SU-DHL-6 (cell line): ENCODE results near the gene ITGA2B.

ENCODE experiments used
- H2AFZ ChIP-seq: fragments of 200-600 bp; sonication (generic); 2 replicates; pipeline ENCODE4 v1.6.1; 2014; ENCODE audit warnings: low read depth, mild to moderate bottlenecking, moderate library complexity, mixed read lengths, antibody characterized with exemption, low read length; ENCODE audit not compliant: severe bottlenecking
- H3F3A ChIP-seq: fragments of 200-600 bp; shearing (Covaris generic); 2 replicates; pipeline ENCODE4 v1.6.0; 2016; ENCODE audit warnings: antibody characterized with exemption, mild to moderate bottlenecking; ENCODE audit not compliant: insufficient read depth
- H3K27ac ChIP-seq: fragments of 200-600 bp; sonication (generic); 2 replicates; pipeline ENCODE4 v1.5.1; 2016; ENCODE audit warnings: low read depth, mild to moderate bottlenecking, low read length, moderate library complexity, mixed read lengths
- H3K27me3 ChIP-seq: fragments of 200-600 bp; sonication (generic), shearing (Covaris generic); 2 replicates; pipeline ENCODE4 v1.6.0; 2014; ENCODE audit warnings: mild to moderate bottlenecking, low read length
- H3K36me3 ChIP-seq: fragments of 200-600 bp; sonication (generic); 2 replicates; pipeline ENCODE4 v1.6.1; 2014; ENCODE audit warnings: mild to moderate bottlenecking, low read length, mixed read lengths
- H3K4me2 ChIP-seq: fragments of 300-600, 200-600 bp; shearing (Covaris generic), sonication (generic); 2 replicates; pipeline ENCODE4 v1.6.0; 2014; ENCODE audit warnings: low read length, low read depth, mild to moderate bottlenecking; ENCODE audit not compliant: poor library complexity, severe bottlenecking
- H3K4me3 ChIP-seq: fragments of 200-600 bp; sonication (generic); 2 replicates; pipeline ENCODE4 v1.5.1; 2014; ENCODE audit warnings: antibody characterized with exemption, low read length, mild to moderate bottlenecking, mixed read lengths; ENCODE audit not compliant: insufficient read depth, poor library complexity, severe bottlenecking
- H3K79me2 ChIP-seq: fragments of 200-600 bp; sonication (generic); 2 replicates; pipeline ENCODE4 v1.6.1; 2014; ENCODE audit warnings: mild to moderate bottlenecking, low read length, moderate library complexity; ENCODE audit not compliant: insufficient read depth
- H3K9ac ChIP-seq: fragments of 200-600 bp; sonication (generic); 2 replicates; pipeline ENCODE4 v1.7.0; 2014; ENCODE audit warnings: mild to moderate bottlenecking, low read length
- H3K9me2 ChIP-seq: fragments of 200-600 bp; sonication (generic); replicated peaks from 2 replicates; pipeline ENCODE4 v1.6.1; 2014; ENCODE audit warnings: low read length; ENCODE audit not compliant: insufficient read depth
- H3K9me3 ChIP-seq: fragments of 200-600 bp; sonication (generic); 2 replicates; pipeline ENCODE4 v1.6.1; 2014; ENCODE audit warnings: low read length, mixed read lengths; ENCODE audit not compliant: insufficient read depth
- H4K20me1 ChIP-seq: fragments of 200-600 bp; sonication (generic); 2 replicates; pipeline ENCODE4 v1.6.1; 2014; ENCODE audit warnings: low read depth, mild to moderate bottlenecking, antibody characterized with exemption, low read length, moderate library complexity, mixed read lengths
- CTCF ChIP-seq: fragments of 200-600 bp; sonication (generic); IDR thresholded peaks from one replicate; pipeline ENCODE4 v1.5.1; 2017; ENCODE audit warnings: antibody characterized with exemption, mild to moderate bottlenecking, low read length, moderate library complexity; ENCODE audit not compliant: insufficient read depth, poor library complexity, severe bottlenecking
- EZH2phosphoT487 ChIP-seq: fragments of 200-600 bp; sonication (generic), shearing (Covaris generic); conservative IDR thresholded peaks from 2 replicates; pipeline ENCODE4 v1.6.1; 2018; ENCODE audit warnings: mild to moderate bottlenecking, antibody characterized with exemption, low read length, moderate library complexity, mixed read lengths

The ITGA2B gene

DNA sequence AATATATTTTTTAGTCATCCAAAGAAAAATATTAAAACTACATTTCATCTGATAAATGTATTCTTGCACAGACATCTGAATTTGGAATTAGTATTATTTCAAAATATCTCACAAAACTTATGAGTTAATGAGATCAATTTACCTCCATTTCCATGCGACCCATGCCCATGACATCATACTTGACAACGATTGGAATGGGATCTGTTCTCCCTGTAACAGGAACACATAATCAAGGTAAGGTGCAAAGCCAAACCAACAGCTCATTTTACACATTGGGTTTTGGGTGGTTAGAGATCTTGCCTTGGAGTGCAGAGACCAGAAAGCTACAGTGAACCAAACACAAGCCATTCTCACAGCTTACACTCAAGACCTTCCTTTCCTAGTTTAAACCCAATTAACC is 46.9 kb upstream of the ITGA2B start:
- no peaks in the 10 kb centered on the region for H3K9me3 ChIP-seq
- H4K20me1 ChIP-seq: no peaks in the 10 kb centered on the region
- peaks cover 16% of the 10 kb centered on the region; the same call in 1 of the 2 replicates for H3K36me3 ChIP-seq
- TF ChIP-seq EZH2phosphoT487: no peak
- TF ChIP-seq CTCF: no peak
- peaks cover 5% of the 10 kb centered on the region; the same call in 1 of the 2 replicates for H3K79me2 ChIP-seq
- H3K4me3 ChIP-seq: no peak overlapping the region
- no peaks in the 10 kb centered on the region for H3F3A ChIP-seq
- H2AFZ ChIP-seq: no peak overlapping the region
- H3K27me3 ChIP-seq: no peaks in the 10 kb centered on the region
- no peak overlapping the region for H3K4me2 ChIP-seq
- no peak overlapping the region for H3K27ac ChIP-seq
- H3K9ac ChIP-seq: no peak overlapping the region
- no peaks in the 10 kb centered on the region for H3K9me2 ChIP-seq

DNA sequence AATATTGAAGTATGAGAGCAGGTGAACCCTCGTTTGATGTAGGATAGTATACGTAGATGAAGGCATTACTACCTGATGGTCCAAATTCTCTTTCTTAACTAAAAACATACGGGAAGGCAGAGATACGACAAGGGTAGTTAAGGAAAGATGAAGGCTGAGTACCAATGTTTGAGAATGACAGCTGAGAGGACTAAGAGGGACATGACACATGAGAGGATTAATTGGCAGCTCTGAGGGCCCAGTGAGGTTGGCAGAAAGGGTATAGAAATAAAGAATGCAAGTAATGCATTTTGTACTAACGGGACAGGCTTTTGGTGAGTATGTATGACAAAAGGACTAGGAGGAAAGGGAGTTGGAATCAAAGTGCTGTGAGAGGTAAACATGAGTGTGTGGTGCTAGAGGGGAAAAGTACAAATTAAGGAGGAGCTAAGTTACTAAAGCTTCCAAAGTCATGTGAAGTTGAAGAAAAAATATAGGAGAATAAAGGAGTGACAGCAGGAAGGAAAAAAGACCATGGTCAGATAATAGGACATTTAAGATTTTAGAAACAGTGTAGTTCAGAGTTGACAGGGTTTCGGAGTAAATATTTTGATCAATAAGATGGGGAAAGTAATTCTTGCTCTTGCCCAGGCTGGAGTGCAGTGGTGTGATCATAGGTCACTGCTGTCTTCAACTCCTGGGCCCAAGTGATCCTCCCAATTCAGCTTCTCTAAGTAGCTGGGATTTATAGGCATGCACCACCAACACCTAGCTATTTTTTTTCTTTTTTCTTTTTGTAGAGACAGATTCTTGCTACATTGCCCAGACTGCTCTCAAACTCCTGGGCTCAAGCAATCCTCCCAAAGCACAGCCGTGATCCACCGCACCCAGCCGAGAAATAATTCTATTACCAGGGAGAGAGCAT is 43.1 kb upstream of the ITGA2B start:
- H3K79me2 ChIP-seq: no peaks in the 10 kb centered on the region; the same call in 1 of the 2 replicates
- H3K4me3 ChIP-seq: no peak overlapping the region
- H3K27me3 ChIP-seq: no peaks in the 10 kb centered on the region
- no peaks in the 10 kb centered on the region for H3K9me2 ChIP-seq
- no peak for TF ChIP-seq CTCF
- no peak overlapping the region for H3K9ac ChIP-seq
- no peaks in the 10 kb centered on the region for H3F3A ChIP-seq
- no peak overlapping the region for H2AFZ ChIP-seq
- H3K36me3 ChIP-seq: peaks cover 13% of the 10 kb centered on the region; the same call in 1 of the 2 replicates
- no peaks in the 10 kb centered on the region for H4K20me1 ChIP-seq
- no peaks in the 10 kb centered on the region for H3K9me3 ChIP-seq
- no peak overlapping the region for H3K27ac ChIP-seq
- H3K4me2 ChIP-seq: no peak overlapping the region

- Histone ChIP-seq H3K79me2 (no peaks in the 10 kb centered on the region), H3K9me2 (no peaks in the 10 kb centered on the region), H3K36me3 (peaks cover 2% of the 10 kb centered on the region; the same call in 1 of the 2 replicates), H3F3A (no peaks in the 10 kb centered on the region), H3K4me3 (no peak overlapping the region), H3K27me3 (no peaks in the 10 kb centered on the region), H3K9ac (no peak overlapping the region), H3K4me2 (no peak overlapping the region), H3K27ac (no peak overlapping the region), H4K20me1 (no peaks in the 10 kb centered on the region), H2AFZ (no peak overlapping the region), H3K9me3 (no peaks in the 10 kb centered on the region)
- TF ChIP-seq EZH2phosphoT487 (no peak), CTCF (no peak)
Observed at GRCh38 chr17:44424828-44425461, 35.5 kb upstream of the ITGA2B start.
